NCI-H748 (cell line): Measurements from ENCODE around the gene ZNF618.

Source experiments
- DNase-seq: peaks from one replicate; lab custom pipeline; 2025; ENCODE audit not compliant: unreplicated experiment; lab: John Stamatoyannopoulos, UW

The ZNF618 gene

GRCh38 chr9:114054191-114054690, 178.1 kb downstream of the ZNF618 start:
- no peak for DNase-seq

- DNase-seq, result no peak
Observed at GRCh38 chr9:114055061-114055460, 179.0 kb downstream of the ZNF618 start.

- DNase-seq, result no peak
Observed at GRCh38 chr9:114055894-114056293, 179.8 kb downstream of the ZNF618 start.

- DNase-seq, result no peak
Observed at GRCh38 chr9:114056527-114056926, 180.4 kb downstream of the ZNF618 start.

GRCh38 chr9:114057161-114057885, 181.2 kb downstream of the ZNF618 start:
- no peak for DNase-seq

- DNase-seq, result no peak
Observed at GRCh38 chr9:114058688-114059046, 182.6 kb downstream of the ZNF618 start.

GRCh38 chr9:114059047-114059803, 183.1 kb downstream of the ZNF618 start:
- no peak for DNase-seq

GRCh38 chr9:114060070-114060469, 184.0 kb downstream of the ZNF618 start:
- DNase-seq, result no peak

GRCh38 chr9:114060711-114061110, 184.6 kb downstream of the ZNF618 start:
- no peak for DNase-seq

GRCh38 chr9:114061292-114061691, 185.2 kb downstream of the ZNF618 start:
- no peak for DNase-seq

GRCh38 chr9:114061830-114062474, 185.8 kb downstream of the ZNF618 start:
- DNase-seq, result no peak

- no peak for DNase-seq
Observed at GRCh38 chr9:114065304-114065703, 189.2 kb downstream of the ZNF618 start.

GRCh38 chr9:114069476-114070187, 193.5 kb downstream of the ZNF618 start:
- DNase-seq, result no peak

GRCh38 chr9:114070188-114071103, 194.3 kb downstream of the ZNF618 start:
- DNase-seq, result no peak

- no peak for DNase-seq
Observed at GRCh38 chr9:114071197-114071795, 195.2 kb downstream of the ZNF618 start.

GRCh38 chr9:114072184-114073140, 196.4 kb downstream of the ZNF618 start:
- DNase-seq, result peak; percentile 45

GRCh38 chr9:114075602-114076001, 199.5 kb downstream of the ZNF618 start:
- DNase-seq, result no peak
